Measurements from ENCODE around the gene CLASP2. TPM values are rescaled to one million over a fixed set of nuclear protein-coding genes. Genes with fewer than 3 reads are reported as not detected.

CLASP2 gene
- total RNA-seq, 2 donors from 2014 or later, result 65.0 to 74.8 TPM

- Mint-ChIP-seq H3K4me1 (no peaks in the 10 kb centered on the region), H3K4me3 (no peak overlapping the region), H3K9me3 (peaks cover 21% of the 10 kb centered on the region), H3K36me3 (ENCODE audit: low read depth) (no peaks in the 10 kb centered on the region), H3K27me3 (ENCODE audit: insufficient read depth) (no peaks in the 10 kb centered on the region), H3K27ac (no peak overlapping the region)
- 89% methylated on average over 3 of the region's 3 CpGs; no CpG with 5 or more reads in 1 of the 2 experiments for WGBS, 2 experiments (ENCODE audit: insufficient coverage in 1 of 2, insufficient read length in 1 of 2)
- DNase-seq, result no peak
- H3K9ac ChIP-seq (ENCODE audit: extremely low read depth, low read length, poor library complexity, severe bottlenecking), result no peak overlapping the region
- no peak overlapping the region for H3K27ac ChIP-seq (ENCODE audit: low read depth, low read length)
- H3K4me3 ChIP-seq (ENCODE audit: low read length), result no peak overlapping the region
- no peaks in the 10 kb centered on the region for H3K4me1 ChIP-seq (ENCODE audit: control insufficient read depth, insufficient read depth, low read length)
- TF ChIP-seq, protein P1, sequence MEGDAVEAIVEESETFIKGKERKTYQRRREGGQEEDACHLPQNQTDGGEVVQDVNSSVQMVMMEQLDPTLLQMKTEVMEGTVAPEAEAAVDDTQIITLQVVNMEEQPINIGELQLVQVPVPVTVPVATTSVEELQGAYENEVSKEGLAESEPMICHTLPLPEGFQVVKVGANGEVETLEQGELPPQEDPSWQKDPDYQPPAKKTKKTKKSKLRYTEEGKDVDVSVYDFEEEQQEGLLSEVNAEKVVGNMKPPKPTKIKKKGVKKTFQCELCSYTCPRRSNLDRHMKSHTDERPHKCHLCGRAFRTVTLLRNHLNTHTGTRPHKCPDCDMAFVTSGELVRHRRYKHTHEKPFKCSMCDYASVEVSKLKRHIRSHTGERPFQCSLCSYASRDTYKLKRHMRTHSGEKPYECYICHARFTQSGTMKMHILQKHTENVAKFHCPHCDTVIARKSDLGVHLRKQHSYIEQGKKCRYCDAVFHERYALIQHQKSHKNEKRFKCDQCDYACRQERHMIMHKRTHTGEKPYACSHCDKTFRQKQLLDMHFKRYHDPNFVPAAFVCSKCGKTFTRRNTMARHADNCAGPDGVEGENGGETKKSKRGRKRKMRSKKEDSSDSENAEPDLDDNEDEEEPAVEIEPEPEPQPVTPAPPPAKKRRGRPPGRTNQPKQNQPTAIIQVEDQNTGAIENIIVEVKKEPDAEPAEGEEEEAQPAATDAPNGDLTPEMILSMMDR (conservative IDR thresholded peaks at IDR 0.05), result no peak
- H3K36me3 ChIP-seq (ENCODE audit: control insufficient read depth, insufficient read depth, low read length), result no peaks in the 10 kb centered on the region
- no peaks in the 10 kb centered on the region for H3K27me3 ChIP-seq (ENCODE audit: control insufficient read depth, insufficient read depth, low read length, poor library complexity, severe bottlenecking)
- H3K9me3 ChIP-seq (ENCODE audit: control insufficient read depth, low read length), result peaks cover 14% of the 10 kb centered on the region
Observed at GRCh38 chr3:33729993-33730392, 11.9 kb upstream of the CLASP2 start.

- Mint-ChIP-seq H3K9me3 (no peaks in the 10 kb centered on the region), H3K27ac (no peak overlapping the region), H3K4me1 (no peaks in the 10 kb centered on the region), H3K4me3 (no peak overlapping the region), H3K27me3 (ENCODE audit: insufficient read depth) (no peaks in the 10 kb centered on the region), H3K36me3 (ENCODE audit: low read depth) (no peaks in the 10 kb centered on the region)
- H3K4me1 ChIP-seq (ENCODE audit: control insufficient read depth, insufficient read depth, low read length), result no peaks in the 10 kb centered on the region
- TF ChIP-seq, protein P1 (conservative IDR thresholded peaks at IDR 0.05), result no peak
- H3K9me3 ChIP-seq (ENCODE audit: control insufficient read depth, low read length), result no peaks in the 10 kb centered on the region
- no peak overlapping the region for H3K27ac ChIP-seq (ENCODE audit: low read depth, low read length)
- no peaks in the 10 kb centered on the region for H3K27me3 ChIP-seq (ENCODE audit: control insufficient read depth, insufficient read depth, low read length, poor library complexity, severe bottlenecking)
- no peak overlapping the region for H3K9ac ChIP-seq (ENCODE audit: extremely low read depth, low read length, poor library complexity, severe bottlenecking)
- DNase-seq, result no peak
- WGBS, 2 experiments (ENCODE audit: insufficient coverage in 1 of 2, insufficient read length in 1 of 2), result 86 to 100% methylated on average over 1 to 2 of the region's 2 CpGs
- no peak overlapping the region for H3K4me3 ChIP-seq (ENCODE audit: low read length)
- no peaks in the 10 kb centered on the region for H3K36me3 ChIP-seq (ENCODE audit: control insufficient read depth, insufficient read depth, low read length)
Observed at GRCh38 chr3:33724256-33724655, 6.2 kb upstream of the CLASP2 start.

DNA sequence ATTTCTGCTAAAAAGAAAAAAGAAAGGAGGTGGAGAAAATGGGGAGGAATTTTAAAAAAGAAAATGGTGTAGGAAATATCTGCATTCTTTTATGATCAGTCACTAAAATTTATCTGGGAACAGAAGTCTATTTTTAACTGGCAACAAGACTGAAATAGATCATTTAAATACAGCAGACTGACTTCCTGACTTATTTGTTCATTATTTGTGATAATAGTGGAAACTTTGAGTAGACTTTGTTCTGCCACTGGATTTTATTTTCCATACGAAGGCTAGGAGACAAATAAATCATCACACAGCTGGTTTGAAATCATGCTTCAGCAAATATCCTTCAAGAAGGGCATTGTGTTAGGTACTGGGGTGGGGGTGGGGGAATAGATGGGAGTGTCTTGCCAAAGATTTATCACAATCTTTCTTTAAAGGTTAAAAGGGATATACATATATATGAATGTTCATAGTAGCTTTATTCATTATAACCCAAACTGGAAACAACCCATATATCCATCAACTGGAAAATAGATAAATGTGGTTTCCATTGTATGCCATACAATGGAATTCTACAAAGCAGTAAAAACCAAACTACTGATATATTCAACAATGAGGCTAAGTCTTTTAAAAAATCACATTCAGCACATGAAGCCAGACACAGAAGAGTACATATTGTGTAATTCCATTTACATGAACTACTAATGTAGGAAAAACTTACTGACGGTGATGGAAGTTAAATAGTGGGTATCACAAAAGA lies 4.7 kb upstream of the CLASP2 start:
- Mint-ChIP-seq H3K9me3 (no peaks in the 10 kb centered on the region), H3K4me1 (peaks cover 4% of the 10 kb centered on the region), H3K27me3 (ENCODE audit: insufficient read depth) (no peaks in the 10 kb centered on the region), H3K36me3 (ENCODE audit: low read depth) (no peaks in the 10 kb centered on the region), H3K27ac (no peak overlapping the region), H3K4me3 (no peak overlapping the region)
- TF ChIP-seq, protein P1 (conservative IDR thresholded peaks at IDR 0.05), result no peak
- DNase-seq, result no peak
- H3K9ac ChIP-seq (ENCODE audit: extremely low read depth, low read length, poor library complexity, severe bottlenecking), result no peak overlapping the region
- no peaks in the 10 kb centered on the region for H3K27me3 ChIP-seq (ENCODE audit: control insufficient read depth, insufficient read depth, low read length, poor library complexity, severe bottlenecking)
- no peaks in the 10 kb centered on the region for H3K9me3 ChIP-seq (ENCODE audit: control insufficient read depth, low read length)
- H3K4me1 ChIP-seq (ENCODE audit: control insufficient read depth, insufficient read depth, low read length), result no peaks in the 10 kb centered on the region
- H3K4me3 ChIP-seq (ENCODE audit: low read length), result no peak overlapping the region
- no peaks in the 10 kb centered on the region for H3K36me3 ChIP-seq (ENCODE audit: control insufficient read depth, insufficient read depth, low read length)
- 90 to 92% methylated on average over 2 of the region's 2 CpGs for WGBS, 2 experiments (ENCODE audit: insufficient coverage in 1 of 2, insufficient read length in 1 of 2)
- no peak overlapping the region for H3K27ac ChIP-seq (ENCODE audit: low read depth, low read length)

All from endodermal cell (in vitro differentiated cells).